ENCODE measurements around the gene CADM2.

CADM2 gene

GRCh38 chr3:85808755-85809154, 850.0 kb downstream of the CADM2 start:
- no peak for TF ChIP-seq CTCF (conservative IDR thresholded peaks at IDR 0.05; ENCODE audit: low read depth, low read length)
- DNase-seq (ENCODE audit: low read depth) = no peak
- H3K4me3 ChIP-seq (ENCODE audit: low read length) = no peak overlapping the region

- DNase-seq (ENCODE audit: low read depth) = peak; percentile 2
- H3K4me3 ChIP-seq (ENCODE audit: low read length) = no peak overlapping the region
- TF ChIP-seq CTCF (conservative IDR thresholded peaks at IDR 0.05; ENCODE audit: low read depth, low read length) = peak; percentile 84
These were observed 862.5 kb downstream of the CADM2 start for GRCh38 chr3:85821130-85821756.

DNA sequence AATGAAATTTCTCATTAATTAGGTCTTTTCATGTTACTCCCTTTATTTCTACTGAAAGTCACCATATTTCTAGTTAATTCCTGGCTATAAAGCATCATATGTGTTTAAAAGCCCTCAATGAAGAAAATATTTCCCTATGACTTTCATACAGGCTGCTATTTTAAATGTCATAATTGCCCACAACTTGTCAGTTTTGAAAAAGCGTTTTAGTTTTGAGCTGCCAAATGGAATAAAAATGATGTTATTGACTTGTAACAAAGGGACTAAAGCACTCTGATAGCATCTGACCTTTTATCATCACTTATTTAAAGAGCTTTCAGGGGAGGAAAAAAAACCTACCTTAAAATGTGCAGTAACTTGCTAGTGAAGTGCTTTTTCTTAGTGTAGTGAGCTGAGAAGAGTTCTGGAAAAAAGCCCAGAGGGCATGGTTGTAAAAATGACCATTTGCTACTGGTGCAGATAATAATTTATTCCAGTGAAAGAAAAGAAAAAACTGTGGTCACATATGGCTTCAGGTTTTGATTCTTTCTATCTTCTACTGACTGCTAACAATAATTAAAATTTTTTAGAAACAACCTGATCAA, 877.2 kb downstream of the CADM2 start:
- TF ChIP-seq CTCF (conservative IDR thresholded peaks at IDR 0.05; ENCODE audit: low read depth, low read length) = no peak
- no peak overlapping the region for H3K4me3 ChIP-seq (ENCODE audit: low read length)
- no peak for DNase-seq (ENCODE audit: low read depth)

GRCh38 chr3:85837402-85837801, 878.6 kb downstream of the CADM2 start:
- no peak for TF ChIP-seq CTCF (conservative IDR thresholded peaks at IDR 0.05; ENCODE audit: low read depth, low read length)
- no peak overlapping the region for H3K4me3 ChIP-seq (ENCODE audit: low read length)
- no peak for DNase-seq (ENCODE audit: low read depth)

GRCh38 chr3:85838921-85839320, 880.1 kb downstream of the CADM2 start:
- TF ChIP-seq CTCF (conservative IDR thresholded peaks at IDR 0.05; ENCODE audit: low read depth, low read length) = no peak
- DNase-seq (ENCODE audit: low read depth) = no peak
- H3K4me3 ChIP-seq (ENCODE audit: low read length) = no peak overlapping the region

- no peak for TF ChIP-seq CTCF (conservative IDR thresholded peaks at IDR 0.05; ENCODE audit: low read depth, low read length)
- H3K4me3 ChIP-seq (ENCODE audit: low read length) = no peak overlapping the region
- DNase-seq (ENCODE audit: low read depth) = no peak
These were observed 883.3 kb downstream of the CADM2 start for GRCh38 chr3:85842081-85842480.

- no peak overlapping the region for H3K4me3 ChIP-seq (ENCODE audit: low read length)
- TF ChIP-seq CTCF (conservative IDR thresholded peaks at IDR 0.05; ENCODE audit: low read depth, low read length) = no peak
- DNase-seq (ENCODE audit: low read depth) = peak; percentile 20
These were observed 888.2 kb downstream of the CADM2 start for GRCh38 chr3:85846940-85847339.
